Astrocyte (in vitro differentiated cells and primary cell): ENCODE data around the gene SIGLEC9.

Experiments used
- CTCF ChIP-seq: IDR thresholded peaks from 2 replicates; pipeline ENCODE4 v1.5.1; 2011; ENCODE audit warnings: low read depth, mild to moderate bottlenecking, inconsistent platforms, low read length, moderate library complexity; ENCODE audit not compliant: insufficient read depth
- EZH2 ChIP-seq: IDR thresholded peaks from 2 replicates; pipeline ENCODE4 v1.6.1; 2012; ENCODE audit warnings: mild to moderate bottlenecking, low read length, inconsistent platforms; ENCODE audit not compliant: insufficient read depth

GRCh38 chr19:51166846-51167490 is 42.3 kb downstream of the SIGLEC9 start:
- TF ChIP-seq EZH2 (no peak), CTCF (no peak)
